ENCODE results near the gene NTMT1. TPM values are rescaled to one million over a fixed set of nuclear protein-coding genes. Genes with fewer than 3 reads are reported as not detected.

Gene NTMT1
- polyA plus RNA-seq, 2 of the 4 experiments (the other 2 are of a cell fraction) = 49.4 to 92.2 TPM

DNA sequence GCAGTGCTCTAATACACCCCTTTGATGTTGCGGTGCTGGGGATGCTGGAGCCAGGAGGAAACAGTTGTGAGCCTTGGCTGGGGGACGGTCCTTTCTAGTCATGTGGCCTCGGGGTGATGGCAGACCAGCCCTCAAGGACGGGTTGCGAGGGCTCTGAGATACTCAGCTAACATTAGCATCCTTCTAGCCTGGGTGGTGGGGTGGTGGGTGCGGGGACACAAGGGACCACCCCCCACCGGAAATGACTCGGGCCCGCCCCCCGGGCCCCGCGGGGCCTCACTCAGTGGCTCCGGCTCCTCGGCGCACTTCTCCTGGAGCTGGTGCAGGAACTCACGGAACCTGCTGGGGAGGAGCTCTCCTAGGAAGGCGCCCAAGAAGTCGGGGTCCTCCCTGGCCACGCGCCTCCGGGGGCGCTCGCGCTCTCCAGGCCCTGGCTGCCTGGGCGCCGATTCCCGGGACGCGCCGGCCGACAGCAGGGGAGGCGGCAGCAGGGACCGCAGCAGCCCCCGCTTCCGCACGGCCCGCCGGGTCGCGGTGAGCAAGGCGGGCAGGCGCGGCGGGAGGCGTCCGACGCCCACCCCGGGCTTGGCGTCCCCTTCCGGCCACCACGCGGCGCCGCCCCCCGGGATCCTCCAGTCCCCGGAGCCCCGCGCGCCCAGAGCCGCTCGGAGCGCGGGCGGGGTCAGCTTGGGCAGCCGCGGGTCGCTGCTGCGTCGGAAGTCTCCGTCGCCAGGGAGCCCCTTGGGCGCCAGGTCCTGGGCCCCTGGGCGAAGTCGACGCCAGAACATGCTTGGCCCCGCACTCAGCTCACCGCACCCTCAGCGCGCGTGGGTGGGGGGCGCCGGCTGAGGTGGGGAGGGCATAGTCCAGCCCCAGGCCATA is 5.9 kb upstream of the NTMT1 start:
- ATAC-seq = peak; percentile 56 to 70
- TF ChIP-seq, protein P1, sequence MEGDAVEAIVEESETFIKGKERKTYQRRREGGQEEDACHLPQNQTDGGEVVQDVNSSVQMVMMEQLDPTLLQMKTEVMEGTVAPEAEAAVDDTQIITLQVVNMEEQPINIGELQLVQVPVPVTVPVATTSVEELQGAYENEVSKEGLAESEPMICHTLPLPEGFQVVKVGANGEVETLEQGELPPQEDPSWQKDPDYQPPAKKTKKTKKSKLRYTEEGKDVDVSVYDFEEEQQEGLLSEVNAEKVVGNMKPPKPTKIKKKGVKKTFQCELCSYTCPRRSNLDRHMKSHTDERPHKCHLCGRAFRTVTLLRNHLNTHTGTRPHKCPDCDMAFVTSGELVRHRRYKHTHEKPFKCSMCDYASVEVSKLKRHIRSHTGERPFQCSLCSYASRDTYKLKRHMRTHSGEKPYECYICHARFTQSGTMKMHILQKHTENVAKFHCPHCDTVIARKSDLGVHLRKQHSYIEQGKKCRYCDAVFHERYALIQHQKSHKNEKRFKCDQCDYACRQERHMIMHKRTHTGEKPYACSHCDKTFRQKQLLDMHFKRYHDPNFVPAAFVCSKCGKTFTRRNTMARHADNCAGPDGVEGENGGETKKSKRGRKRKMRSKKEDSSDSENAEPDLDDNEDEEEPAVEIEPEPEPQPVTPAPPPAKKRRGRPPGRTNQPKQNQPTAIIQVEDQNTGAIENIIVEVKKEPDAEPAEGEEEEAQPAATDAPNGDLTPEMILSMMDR (IDR thresholded peaks at IDR 0.05) = peak; percentile 45
- TF ChIP-seq CHD2 (IDR thresholded peaks at IDR 0.05; ENCODE audit: low read length, partially characterized antibody) (no peak), HDAC2 (IDR thresholded peaks at IDR 0.05) (no peak), JUN (IDR thresholded peaks at IDR 0.05) (peak in 1 of 2 experiments; percentile 53; a peak in 2 of 5 replicates), POLR2A (IDR thresholded peaks at IDR 0.05; ENCODE audit: low read length) (peak; percentile 44), RAD21 (conservative IDR thresholded peaks at IDR 0.05 in 1 of 2, IDR thresholded peaks at IDR 0.05 in 1 of 2) (no peak)
- 24% methylated on average over 12 of the region's 82 CpGs for WGBS (ENCODE audit: missing lambda C conversion rate)
- Histone ChIP-seq H3K4me2 (peak overlapping the region; percentile 95), H3K4me1 (peaks cover 35% of the 10 kb centered on the region), H3K4me3 (peak overlapping the region; percentile 75), H3K27ac (peak overlapping the region; percentile 96 to 98), H3K9me3 (no peaks in the 10 kb centered on the region)
- CTCF ChIA-PET = interaction anchor here (0.6 to 26.2 kb wide), 18 partner anchors 10 to 486 kb away, joined by 3 to 947 read pairs (median 3); no protein-coding TSS in a partner anchor
- POLR2A ChIA-PET = interaction anchor here (0.6 to 2.7 kb wide), 8 partner anchors 124 to 629 kb away, joined by 3 to 8 read pairs (median 3); partner anchors contain the start of gene IER5L
- no peak for FAIRE-seq
- DNase-seq (ENCODE audit: low read depth in 1 of 2, low spot score in 1 of 2) = peak; percentile 49 to 54

GRCh38 chr9:129620669-129621295 is 5.2 kb upstream of the NTMT1 start, which contains the start of gene C9orf50:
Gene C9orf50, minus strand, starts transcription at chr9:129621101. Its CDS starts 527 bp downstream, at chr9:129620574.
- peaks cover 35% of the 10 kb centered on the region for H3K4me1 ChIP-seq
- H3K9me3 ChIP-seq = no peaks in the 10 kb centered on the region
- ATAC-seq = no peak
- no peak for FAIRE-seq
- H3K4me2 ChIP-seq = peak within 1 kb of the TSS; percentile 95
- CTCF ChIA-PET = interaction anchor here (1.0 to 26.2 kb wide), 15 partner anchors 9 to 487 kb away, joined by 3 to 947 read pairs (median 4); no protein-coding TSS in a partner anchor
- no peak for DNase-seq (ENCODE audit: low read depth in 1 of 2, low spot score in 1 of 2)
- POLR2A ChIA-PET = interaction anchor here (0.6 to 2.7 kb wide), 5 partner anchors 125 to 489 kb away, joined by 3 to 8 read pairs (median 6); no protein-coding TSS in a partner anchor
- H3K4me3 ChIP-seq = peak within 1 kb of the TSS; percentile 75
- TF ChIP-seq CBX8 (IDR thresholded peaks at IDR 0.05) (no peak), GATA3 (IDR thresholded peaks at IDR 0.05; ENCODE audit: borderline replicate concordance) (no peak), TP53 (CRISPR knock-in tag; IDR thresholded peaks at IDR 0.05) (no peak), RCOR1 (IDR thresholded peaks at IDR 0.05; ENCODE audit: low read depth, low read length) (no peak), CEBPB (IDR thresholded peaks at IDR 0.05) (no peak), MYC (IDR thresholded peaks at IDR 0.05; ENCODE audit: borderline replicate concordance, low read length) (no peak), CHD4 (IDR thresholded peaks at IDR 0.05; ENCODE audit: borderline replicate concordance) (no peak), KDM1A (IDR thresholded peaks at IDR 0.05; ENCODE audit: low read depth) (no peak), FOXS1 (CRISPR knock-in tag; IDR thresholded peaks at IDR 0.05) (no peak), RAD21 (conservative IDR thresholded peaks at IDR 0.05 in 1 of 2, IDR thresholded peaks at IDR 0.05 in 1 of 2) (no peak), HOXB5 (CRISPR knock-in tag; IDR thresholded peaks at IDR 0.05) (no peak), PHF8 (IDR thresholded peaks at IDR 0.05; ENCODE audit: borderline replicate concordance, low read depth) (no peak), ZNF302 (CRISPR knock-in tag; IDR thresholded peaks at IDR 0.05) (no peak), RFX5 (IDR thresholded peaks at IDR 0.05) (no peak), FOSB (CRISPR knock-in tag; IDR thresholded peaks at IDR 0.05) (no peak), EHMT2 (IDR thresholded peaks at IDR 0.05; ENCODE audit: low read depth) (no peak), JUNB (IDR thresholded peaks at IDR 0.05) (no peak), HOXA7 (CRISPR knock-in tag; IDR thresholded peaks at IDR 0.05) (no peak)
- TF ChIP-seq, protein P2, sequence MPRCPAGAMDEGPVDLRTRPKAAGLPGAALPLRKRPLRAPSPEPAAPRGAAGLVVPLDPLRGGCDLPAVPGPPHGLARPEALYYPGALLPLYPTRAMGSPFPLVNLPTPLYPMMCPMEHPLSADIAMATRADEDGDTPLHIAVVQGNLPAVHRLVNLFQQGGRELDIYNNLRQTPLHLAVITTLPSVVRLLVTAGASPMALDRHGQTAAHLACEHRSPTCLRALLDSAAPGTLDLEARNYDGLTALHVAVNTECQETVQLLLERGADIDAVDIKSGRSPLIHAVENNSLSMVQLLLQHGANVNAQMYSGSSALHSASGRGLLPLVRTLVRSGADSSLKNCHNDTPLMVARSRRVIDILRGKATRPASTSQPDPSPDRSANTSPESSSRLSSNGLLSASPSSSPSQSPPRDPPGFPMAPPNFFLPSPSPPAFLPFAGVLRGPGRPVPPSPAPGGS (IDR thresholded peaks at IDR 0.05) = no peak
- 86% methylated on average over 12 of the region's 21 CpGs for WGBS (ENCODE audit: missing lambda C conversion rate)
- H3K27ac ChIP-seq = peak within 1 kb of the TSS; percentile 96 to 98

Measured in A549 (cell line).